Body of pancreas (tissue), 4 donors: ENCODE data around the gene PDIA4.

ENCODE experiments used
- CTCF ChIP-seq, 7 experiments: fragments of 450-650 bp in 4 of 7; fragments of 200-600 bp in 3 of 7; sonication (generic) in 3 of 7; IDR thresholded peaks; one replicate each; pipeline ENCODE4 v1.5.1; 2016 to 2019; ENCODE audit warnings: antibody characterized with exemption in 7 of 7
- POLR2A ChIP-seq, 3 donors: fragments of 450-650 bp; IDR thresholded peaks; one replicate each; pipeline ENCODE4 v1.6.1; 2016; ENCODE audit warnings: antibody characterized with exemption in 3 of 3, mild to moderate bottlenecking in 2 of 3

GRCh38 chr7:149007146-149007545 is 21.2 kb downstream of the PDIA4 start:
- TF ChIP-seq CTCF (IDR thresholded peaks at IDR 0.05) (no peak), POLR2A (IDR thresholded peaks at IDR 0.05) (no peak)
